Stimulated activated CD4-positive, alpha-beta T cell treated with anti-CD3 and anti-CD28 coated beads, Interleukin-15, amount 100 ng/mL, for 48 hours (primary cell): ENCODE measurements around the gene JARID2.

Experiments
- DNase-seq, 2 donors: peaks; one replicate each; pipeline ENCODE4 v3.0.0-alpha.2; 2020; ENCODE audit warnings: low read depth in 2 of 2

Gene JARID2

DNA sequence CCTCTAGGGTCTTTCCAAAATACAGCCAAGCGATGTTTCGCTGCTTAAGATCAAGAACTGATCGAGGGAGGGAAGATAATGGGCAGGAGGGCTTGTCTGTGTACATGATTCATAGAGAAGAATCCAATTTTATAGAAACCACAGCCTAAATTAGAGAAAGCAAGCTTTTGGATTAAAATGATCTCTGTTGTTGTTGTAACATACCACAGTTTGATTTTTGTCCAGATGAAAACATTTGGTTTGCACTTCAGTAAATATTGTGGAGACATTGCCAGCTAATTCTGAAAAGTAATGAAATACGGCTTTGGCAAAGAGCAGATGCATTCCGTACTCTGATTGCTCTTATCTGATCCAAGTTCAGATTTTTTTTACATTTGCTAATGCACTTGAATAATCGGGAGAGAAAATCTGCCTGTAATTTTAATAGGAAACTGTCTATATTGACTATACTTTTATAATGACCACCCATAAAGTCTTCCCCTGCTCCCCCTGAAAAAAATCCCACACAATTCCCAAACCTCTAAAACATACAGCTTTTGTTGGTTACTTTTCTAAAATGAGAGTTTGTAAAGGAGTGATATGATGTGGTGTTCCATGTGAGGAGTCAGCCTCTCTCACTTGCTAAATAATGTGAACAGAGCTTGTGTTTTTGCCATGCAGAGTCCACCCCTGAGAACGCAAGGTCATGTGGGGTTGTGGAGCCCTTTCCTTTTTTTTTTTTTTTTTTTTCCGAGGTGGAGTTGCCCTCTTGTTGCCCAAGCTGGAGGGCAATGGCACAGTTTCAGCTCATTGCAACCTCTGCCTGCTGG, 217.1 kb downstream of the JARID2 start:
- no peak for DNase-seq

DNA sequence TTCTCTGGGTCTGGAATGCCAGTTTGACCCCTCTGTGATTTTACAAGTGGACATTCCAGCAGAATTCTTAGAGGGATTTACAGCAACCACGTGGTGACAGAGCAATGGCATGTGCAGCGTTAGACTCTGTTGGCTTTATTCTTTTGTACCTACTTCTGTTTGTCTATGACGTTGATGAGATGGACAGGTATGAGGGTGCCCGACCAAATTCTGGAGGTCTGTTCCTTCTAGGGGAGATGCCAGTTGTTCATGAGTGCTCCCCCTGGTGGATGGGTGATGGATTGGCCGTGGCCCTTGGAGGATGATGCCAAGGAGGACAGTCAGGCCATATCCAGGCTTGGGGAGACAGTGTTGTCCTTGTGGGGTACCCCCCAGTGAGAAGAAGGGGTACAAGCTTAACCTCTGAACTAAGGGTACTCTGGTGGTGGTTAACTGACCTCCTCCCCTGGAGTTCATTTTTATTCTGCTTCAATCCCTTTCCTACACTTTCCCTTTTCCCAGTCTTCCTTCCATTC, 218.4 kb downstream of the JARID2 start:
- peak; percentile 22 to 31 for DNase-seq

DNA sequence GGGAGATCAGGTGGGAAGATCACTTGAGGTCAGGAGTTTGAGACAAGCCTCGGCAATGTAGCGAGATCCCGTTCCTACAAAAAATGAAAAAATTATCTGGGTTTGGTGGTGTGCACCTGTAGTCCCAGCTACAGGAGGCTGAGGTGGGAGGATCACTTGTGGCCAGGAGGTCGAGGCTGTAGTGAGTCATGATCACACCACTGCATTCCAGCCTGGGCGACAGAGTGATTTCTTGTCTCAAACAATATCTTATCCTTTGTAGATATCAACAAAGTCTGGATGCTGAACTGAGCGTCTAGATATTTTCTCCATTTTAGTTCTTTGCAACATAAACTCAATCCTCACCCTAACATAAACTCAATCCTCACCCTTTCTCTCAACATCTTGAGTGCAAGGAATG, 219.3 kb downstream of the JARID2 start:
- DNase-seq = no peak

DNA sequence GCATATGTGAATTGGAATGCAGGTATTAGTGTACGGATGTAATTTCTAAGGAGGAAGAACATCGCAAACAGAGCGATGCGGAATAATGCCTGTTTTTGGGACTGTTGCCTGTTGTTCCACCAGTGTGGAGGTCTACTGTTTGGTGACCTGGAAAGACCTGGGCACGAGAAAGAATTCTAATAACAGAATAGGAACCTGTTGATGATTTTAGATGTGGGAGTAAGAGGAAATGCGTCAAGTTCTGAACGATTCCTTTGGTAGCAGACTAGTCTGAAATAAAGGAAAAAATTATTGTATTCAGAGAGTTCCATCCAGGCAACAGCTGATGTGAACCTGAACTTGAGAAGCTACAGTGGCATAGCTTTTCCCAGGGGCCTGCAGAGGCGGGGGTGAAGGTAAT, 224.9 kb downstream of the JARID2 start:
- DNase-seq = no peak

DNA sequence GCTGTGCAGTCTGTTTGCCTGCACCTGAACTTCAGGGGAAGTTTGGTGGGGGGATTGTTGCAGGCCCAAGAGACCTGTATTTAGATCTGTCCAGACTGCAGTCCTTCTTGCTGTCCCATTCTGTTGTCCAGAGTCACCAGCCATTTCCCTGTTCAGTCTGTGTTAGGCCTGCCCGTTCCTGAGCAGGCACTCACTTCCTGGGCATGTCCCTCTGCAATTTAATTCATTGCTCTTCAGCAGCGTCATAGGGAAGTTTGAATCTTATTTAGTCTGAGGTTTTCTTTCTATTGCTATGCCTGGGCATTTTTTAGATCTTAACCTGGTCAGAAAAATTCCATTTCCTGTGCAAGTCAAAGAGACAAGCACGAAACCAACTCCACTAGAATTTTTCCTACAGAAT, 226.8 kb downstream of the JARID2 start:
- DNase-seq = no peak

DNA sequence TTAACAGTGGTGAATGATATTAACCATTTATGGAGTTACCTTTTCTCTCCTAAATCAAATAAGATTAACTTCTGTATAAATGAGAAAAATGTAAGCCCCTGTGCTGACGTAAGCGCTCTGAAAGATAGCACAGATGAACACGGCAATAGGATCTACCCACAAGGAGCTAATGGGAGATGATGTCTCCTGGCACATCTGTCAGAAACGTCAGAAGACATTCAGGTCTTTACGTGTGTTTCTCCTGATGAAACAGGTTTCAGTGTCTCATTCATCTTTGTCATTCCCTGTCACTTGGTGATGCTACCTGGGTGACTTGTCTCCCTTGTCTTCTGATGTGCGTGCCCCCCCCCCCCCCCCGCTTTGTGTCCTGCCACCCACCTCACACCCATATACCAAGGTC, 227.3 kb downstream of the JARID2 start:
- no peak for DNase-seq

DNA sequence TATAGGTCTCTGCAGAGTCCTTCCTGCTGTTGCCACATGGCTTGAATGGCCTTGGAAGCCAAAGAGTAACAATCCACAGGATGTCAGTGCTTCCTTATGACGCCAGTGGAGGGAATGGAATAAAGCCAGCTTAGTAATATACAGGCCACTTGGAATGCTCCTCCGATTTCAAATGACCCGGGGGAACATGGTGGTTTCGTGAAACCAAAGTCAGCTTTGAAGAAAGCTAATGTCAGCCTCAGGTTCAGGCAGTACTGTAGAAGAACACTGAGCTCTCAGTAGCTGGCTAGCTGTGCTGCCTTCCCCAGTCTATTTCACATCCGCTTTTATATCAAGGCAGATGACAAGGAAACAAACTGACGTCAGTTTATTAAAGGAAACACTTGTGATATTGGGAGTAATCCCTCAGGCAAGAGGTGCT, 227.9 kb downstream of the JARID2 start:
- DNase-seq = no peak

DNA sequence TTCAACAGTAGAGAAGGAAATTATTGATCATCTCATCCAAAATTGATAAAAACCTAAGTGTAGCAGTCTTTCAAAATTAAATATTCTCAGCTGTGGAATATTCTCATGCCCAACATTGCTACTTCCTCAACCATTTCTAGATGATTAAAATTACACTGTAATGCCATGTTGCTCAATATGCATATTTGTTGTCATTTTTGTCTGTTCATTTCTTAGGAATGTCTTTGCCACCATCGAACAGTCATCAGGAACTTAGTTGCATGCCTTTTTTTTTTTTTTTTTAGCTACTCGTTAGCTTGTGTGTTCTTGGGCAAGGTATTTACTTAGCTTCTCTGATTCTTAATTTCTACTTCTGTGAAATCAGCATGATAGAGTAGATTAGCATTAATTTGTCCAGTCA, 228.3 kb downstream of the JARID2 start:
- DNase-seq = no peak

DNA sequence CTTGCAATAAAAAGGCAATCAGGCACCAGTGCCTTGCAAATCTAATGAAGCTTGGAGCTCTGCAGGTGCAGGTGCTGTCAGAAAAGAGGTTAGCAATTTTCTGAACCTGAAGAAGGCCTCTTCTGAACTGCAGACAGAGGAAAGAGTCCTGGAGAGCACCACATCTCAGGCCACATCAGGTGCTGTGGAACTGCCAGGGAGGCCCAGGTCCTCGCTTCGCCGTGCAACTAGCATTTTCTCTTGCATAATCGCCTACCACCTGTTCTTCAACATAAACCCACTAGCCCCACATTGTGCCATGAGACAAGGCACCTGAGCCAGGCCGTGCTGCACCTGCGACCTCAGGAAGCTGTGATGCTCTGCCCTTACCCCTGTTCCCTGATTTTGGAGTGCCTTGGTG, 229.4 kb downstream of the JARID2 start:
- no peak for DNase-seq

DNA sequence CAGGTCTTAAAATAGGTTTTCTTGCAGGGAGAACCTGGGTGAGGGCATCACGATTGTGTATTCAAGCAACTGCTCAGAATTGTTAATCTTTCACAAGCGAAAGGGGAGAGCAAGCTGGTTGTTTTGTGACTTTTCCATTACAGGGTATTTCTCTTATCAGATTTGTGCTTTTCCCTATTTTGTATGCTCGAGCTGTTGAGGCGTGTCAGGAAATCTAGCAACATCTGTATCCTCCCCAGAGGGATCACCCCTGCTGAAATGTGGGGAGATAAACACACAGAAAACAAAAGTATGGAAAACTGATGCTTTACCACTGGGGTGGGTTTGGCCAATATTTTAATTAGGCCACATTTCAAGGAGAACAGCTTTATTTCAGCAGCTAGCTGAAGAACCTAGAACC, 230.0 kb downstream of the JARID2 start:
- DNase-seq = no peak

DNA sequence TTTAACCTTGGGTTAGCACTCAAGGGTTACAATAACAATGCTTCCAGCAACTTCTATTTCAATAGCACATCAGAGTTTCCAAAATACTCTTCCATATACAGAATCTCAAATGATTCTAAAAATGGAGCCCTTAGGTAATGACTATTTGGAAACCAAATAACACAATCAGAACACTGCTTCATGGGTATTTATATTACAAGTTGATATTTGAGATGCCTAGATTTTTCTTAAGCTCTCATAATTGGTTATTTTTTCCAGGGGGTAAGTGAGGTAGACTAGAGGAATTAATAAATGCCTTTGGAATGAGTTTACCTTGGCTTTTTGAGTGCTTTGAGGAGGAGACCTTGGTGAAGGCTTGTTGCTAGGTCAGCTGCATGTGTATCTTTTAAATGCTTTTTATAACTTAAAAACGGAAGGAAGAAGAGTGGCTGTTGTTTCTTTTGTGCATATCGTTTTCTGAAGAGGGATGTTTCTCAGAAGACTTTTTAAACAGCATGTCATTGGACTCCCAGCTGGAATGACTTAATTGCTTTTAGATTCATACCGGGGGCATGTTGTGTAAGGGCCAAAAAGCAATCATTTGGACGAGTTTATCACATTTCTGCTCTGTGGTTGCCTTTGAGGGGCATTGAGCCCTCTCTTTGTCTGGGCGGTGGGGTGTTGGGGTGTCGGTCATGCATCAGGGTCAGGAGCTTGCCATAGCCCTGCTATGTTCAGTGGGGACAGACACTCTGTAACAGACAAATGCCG, 230.9 kb downstream of the JARID2 start:
- DNase-seq = no peak

DNA sequence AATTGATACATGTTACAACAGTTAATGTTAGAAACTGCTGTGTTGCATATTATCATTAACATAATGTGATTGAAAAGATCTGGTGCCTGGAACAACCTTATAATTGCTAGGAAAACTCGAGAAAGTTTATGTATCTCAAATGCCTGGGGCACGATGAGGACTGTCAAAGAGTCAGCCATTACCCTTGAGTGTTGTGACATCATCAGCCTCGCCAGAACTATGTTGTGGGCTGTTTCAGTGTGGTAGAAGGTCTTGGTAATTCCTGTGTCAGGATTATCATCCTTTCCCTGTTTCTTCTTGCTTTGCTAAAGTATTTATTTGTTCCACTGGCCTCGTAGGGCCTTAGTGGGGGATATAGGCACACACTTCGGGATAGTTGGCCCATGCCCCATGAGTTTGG, 231.9 kb downstream of the JARID2 start:
- no peak for DNase-seq

DNA sequence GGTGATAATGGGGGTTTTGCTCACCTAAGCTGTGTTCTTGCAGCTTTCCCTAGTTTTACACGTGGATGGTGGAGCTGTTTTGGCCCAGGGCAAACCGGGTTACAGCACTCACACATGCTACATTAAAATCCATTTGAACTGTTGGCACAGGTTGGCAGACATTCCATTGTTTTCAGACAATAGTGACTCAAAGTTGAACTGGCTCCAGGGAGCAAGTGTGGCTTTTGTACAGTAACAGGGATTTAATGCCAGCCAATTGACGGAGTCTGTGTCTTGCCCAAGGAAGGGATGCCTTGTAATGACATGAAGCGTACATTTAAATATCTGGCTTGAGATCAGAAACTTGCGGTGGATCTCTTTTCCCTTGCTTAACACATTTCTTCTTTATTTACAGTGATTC, 233.9 kb downstream of the JARID2 start:
- DNase-seq = no peak

DNA sequence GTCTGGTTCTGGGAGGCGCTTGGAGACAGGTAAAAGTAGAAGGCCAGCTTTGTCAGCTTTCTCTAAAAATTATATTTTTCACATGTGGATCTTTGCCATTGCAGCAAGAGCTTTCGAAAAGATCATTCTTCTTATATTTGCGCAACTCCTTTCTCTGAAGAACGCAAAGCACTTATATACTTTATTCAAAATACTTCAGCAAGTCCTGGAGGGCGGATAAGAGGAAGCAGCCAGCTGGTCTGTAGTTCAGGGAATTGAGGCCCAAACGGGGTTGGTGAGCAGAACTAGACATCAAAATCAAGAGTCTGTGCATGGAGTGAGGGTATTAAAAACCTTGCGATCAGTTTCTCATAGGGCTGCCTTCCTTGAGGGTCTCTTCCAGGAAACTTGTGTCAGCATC, 234.7 kb downstream of the JARID2 start:
- no peak for DNase-seq

DNA sequence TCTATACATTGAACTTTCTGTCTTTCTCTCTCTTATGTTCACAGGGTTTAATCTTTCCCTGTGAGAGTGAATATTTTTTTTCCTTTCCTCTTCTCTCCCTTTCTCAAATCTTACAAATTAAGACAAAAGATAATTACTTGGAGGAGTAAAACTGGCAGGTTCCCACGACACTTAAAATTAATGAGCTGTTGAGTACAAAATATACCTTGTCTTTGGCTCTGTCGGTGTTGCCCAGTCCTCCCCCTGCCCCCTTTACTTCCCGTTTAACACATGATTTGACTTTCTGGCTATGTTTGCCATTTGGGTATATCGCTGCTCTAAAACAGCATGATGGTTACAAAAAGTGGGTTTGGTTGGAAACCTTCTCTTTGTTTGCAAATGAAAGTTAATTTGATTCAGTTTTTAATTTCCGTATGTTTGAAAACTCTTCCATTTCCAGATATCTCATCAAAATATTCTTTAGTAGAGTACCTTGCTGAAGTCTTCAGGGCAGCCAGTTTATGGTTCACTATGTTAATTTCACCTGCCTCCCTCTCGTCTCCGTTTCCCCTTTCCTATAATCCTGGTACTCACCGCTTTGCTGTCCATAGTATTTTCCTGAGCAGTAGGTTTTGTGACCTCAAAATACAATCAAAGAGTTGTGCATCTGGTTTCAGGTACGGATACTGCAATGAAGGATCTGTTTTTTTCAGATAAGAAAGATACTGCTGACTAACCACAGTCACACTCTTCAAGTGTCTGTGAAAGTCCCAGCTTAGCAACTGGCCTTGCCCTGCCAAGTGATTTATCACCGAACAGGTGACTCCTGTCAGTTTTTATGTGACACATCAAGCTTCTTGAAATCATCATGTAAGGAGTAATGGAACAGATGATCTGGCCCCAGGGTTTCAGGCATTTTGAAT, 235.8 kb downstream of the JARID2 start:
- peak; percentile 14 to 24 for DNase-seq

DNA sequence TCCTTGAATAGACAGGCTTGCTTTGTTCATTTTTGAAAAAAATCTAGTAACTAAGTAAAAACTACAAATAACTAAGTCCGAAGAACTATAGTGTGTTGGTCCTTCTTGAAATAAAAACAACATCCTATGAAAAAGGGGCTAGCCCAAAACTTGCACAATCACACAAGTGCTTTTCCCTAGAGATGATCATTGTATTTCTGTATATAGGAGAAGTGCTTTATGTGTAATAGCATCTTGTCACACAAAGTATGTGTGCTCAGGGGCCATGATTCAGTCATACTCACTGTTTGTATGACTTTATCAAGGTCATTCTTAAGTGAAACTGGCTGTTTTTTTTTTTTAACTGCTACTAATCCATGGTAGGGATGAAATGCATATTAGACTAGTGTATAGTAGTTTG, 237.2 kb downstream of the JARID2 start:
- no peak for DNase-seq

DNA sequence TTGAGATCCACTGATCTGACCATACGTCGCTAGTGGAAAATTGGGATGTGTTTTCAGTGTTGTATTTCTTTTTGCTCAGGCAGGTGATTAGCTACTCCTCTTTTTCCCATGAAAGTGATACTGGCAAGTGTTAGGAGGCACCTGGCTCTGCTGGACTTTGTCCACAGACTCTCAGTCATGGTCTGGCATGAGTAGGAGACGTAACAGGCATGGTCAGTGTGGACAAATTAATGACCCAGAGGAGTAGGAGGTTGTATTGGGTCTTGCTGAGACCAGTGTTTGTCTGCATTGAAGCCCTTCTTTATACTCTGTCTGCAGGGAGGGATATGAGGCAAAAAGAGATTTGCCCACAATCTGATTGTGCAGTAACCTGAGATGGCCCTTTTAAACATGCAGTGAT, 238.3 kb downstream of the JARID2 start:
- DNase-seq = no peak

DNA sequence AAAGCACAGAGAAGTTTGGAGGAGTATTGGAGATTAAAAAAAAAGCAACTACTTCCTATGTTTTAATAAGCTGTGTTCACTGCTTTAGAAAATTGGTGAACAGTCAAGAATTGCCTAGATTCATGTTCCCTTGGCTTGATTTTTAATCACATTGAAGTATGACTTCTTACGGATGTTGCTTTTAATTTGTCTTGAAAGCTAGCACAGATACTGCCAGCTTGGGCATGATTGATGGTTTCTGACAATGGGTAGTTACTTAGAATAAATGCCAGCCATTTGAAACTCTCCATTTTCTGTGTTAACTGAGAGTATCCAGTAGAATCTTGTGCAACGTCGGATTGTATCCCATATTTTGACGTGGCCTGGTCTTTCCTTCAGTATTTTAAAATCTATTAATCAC, 239.0 kb downstream of the JARID2 start:
- DNase-seq = no peak

DNA sequence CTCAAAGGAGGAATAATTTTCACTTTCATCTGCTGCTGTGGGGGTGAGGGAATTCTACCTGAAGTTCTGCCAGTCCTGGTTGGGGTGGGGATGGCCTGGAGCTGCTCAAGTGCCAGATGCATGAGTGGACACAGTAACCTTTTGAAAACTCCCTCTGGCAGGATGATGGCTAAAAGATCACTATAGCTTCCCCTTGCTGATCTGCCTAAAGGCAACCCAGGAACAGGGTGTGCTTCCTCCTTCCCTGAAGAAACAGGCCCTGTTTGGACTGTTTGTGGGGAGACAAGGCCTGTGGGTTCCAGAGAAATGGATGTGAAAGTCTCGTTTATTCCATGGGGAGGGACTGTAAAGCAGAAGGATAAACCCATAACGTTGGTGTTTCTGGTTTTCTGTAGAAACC, 240.1 kb downstream of the JARID2 start:
- no peak for DNase-seq

DNA sequence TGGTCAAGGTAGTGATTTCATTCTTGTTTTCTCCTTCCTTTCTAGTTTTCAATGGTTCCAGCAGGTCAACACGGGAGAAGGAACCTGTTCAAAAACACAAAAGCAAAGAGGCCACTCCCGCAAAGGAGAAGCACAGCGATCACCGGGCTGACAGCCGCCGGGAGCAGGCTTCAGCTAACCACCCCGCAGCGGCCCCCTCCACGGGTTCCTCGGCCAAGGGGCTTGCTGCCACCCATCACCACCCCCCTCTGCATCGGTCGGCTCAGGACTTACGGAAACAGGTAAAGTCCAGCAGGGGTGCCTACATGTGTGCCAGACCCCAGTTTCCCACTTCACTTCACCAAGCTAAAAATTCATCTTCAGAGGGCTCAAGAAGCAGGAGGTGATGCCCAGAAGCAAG, 241.4 kb downstream of the JARID2 start:
- no peak for DNase-seq

DNA sequence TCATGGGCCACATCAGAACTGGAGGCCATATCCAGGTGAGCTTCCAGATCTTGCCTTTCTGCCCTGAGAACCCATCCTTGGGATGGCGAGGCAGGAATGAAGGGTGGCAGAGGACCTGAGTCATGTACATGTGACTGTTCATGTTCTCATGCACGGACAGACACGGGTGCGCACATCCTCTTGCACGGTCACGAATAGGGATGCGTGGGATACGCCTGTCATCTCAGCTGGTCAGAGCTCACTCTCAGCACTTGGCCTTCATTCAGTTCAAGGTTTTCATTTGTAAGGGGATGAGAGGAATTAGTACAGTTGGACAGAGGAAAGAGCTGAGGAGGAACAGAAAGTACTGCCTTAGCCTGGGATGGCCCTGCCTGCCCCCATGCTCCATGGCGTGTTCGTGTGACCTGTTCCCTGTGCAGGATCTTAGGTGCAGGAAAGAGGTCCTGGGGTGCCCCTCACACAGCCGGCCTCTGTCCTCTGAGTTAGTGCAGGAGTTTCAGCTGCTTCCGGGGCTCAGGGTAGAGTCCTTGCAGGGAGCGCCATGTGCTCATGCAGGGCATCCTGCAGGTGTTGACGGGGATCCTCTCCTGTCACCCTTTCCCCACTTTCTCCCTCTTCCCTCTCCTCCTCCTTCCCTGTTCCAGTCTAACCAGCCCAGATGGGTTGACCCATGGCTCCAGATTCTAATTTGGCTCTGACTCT, 243.5 kb downstream of the JARID2 start:
- no peak for DNase-seq
